DOHH2 (cell line): ENCODE data around the gene PLXND1.

Experiments
- CTCF ChIP-seq: fragments of 200-600 bp; sonication (generic); IDR thresholded peaks from one replicate; pipeline ENCODE4 v1.5.1; 2014; ENCODE audit warnings: antibody characterized with exemption, mild to moderate bottlenecking, low read depth, low read length; ENCODE audit not compliant: poor library complexity, severe bottlenecking
- EZH2phosphoT487 ChIP-seq: fragments of 200-600 bp; sonication (generic); IDR thresholded peaks from 2 replicates; pipeline ENCODE4 v1.6.1; 2017; ENCODE audit warnings: borderline replicate concordance, mild to moderate bottlenecking, antibody characterized with exemption, low read length, moderate library complexity, mixed read lengths

DNA sequence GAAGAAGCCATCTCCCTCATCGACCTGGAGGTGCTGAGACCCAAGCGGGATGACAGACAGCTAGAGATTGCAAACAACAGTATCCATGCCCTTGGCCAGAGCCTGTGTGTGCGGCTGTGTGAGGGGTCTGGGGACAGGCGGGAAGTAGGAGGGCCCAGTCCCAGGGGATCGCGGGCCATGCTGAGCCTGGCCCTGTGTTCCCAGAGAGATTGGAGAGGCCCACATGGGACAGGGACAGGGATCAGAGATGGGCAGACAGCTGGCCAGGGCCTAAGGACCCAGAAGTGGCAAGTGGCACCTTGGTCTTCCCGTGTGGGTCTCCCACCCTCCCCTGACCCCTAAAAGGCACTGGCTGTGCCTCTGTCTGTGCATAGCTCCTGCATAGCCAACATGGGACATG lies 89.0 kb downstream of the PLXND1 start:
- TF ChIP-seq CTCF (no peak), EZH2phosphoT487 (no peak)
